ENCODE results near the gene CDK10. TPM values are rescaled to one million over a fixed set of nuclear protein-coding genes. Genes with fewer than 3 reads are reported as not detected.

Gene CDK10, protein sequence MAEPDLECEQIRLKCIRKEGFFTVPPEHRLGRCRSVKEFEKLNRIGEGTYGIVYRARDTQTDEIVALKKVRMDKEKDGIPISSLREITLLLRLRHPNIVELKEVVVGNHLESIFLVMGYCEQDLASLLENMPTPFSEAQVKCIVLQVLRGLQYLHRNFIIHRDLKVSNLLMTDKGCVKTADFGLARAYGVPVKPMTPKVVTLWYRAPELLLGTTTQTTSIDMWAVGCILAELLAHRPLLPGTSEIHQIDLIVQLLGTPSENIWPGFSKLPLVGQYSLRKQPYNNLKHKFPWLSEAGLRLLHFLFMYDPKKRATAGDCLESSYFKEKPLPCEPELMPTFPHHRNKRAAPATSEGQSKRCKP
- 37.0 and 45.8 TPM in 2 replicates for total RNA-seq

DNA sequence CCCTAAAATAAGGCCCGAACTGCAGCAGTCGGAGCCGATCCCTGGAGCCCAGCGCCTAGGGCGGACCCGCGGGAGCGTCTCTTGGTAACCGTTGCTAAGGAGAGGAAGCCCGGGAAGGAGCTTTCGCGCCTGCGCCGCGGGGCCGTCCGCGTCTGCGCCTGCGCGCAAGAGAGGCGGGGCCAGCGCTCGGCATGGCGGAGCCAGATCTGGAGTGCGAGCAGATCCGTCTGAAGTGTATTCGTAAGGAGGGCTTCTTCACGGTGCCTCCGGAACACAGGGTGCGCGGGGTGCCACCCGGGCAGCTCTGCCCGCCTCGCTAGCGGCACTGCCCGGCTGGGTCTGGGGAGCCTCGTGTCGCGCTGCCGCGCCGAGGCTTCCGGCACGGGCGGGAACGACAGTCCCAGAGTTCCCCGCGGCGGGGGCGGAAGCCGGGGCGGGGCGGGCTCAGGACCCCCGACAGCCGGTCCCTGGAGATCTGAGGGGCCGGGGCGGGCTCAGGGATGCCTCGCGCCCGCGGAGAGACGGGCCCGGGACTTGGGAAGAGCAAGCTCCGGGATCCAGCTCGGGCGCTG, at the start of gene CDK10:
TSS of gene CDK10 (plus strand) at position 170 of the 572 bp plus-strand sequence. CDS start at position 192, 22 bp downstream.

DNA sequence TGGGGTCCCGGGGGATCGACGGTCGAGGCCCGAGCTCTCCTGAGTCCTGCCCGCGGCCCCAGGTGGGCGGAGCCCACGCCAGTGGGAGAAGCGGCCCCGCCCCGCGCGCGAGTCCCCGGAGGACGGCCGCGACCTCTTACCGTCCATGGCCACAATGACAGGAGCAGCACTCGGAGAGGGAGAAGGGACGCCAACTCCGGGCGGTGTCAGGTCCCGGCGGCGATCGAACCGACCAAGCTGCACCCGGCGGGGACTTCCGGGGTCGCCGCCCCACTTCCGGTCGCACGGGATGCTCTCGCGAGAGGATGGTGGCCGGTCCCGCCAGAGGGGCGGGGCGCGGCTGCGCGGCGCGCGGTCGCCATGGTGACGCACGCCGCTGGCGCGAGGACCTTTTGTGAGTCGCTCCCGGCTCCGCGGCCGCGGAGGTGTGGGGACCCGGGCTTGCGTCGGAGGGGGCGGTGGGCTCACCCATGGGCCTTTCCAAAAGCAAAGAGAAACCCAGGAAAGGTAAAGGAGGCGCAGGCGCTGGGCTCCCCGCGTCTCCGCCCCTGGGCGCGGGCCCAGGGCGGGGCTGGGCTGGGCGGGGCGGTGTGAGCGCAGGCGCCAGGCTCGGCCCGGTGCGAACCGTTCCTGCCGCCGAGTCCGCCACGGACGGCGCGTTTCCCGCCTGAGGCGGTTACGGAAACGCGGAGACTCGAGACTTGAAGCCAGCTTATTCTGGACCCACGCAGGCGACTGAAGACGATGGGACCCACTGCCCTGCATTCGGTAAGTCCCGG, 28.9 kb upstream of the CDK10 start, which contains the start of the genes CHMP1A and SPATA33:
TSS of gene CHMP1A (minus strand) at position 267 of the 779 bp plus-strand sequence. CDS start at position 147, 120 bp downstream.
TSS of gene SPATA33 (plus strand) at position 395 of the 779 bp plus-strand sequence. CDS start at position 471, 76 bp downstream.

DNA sequence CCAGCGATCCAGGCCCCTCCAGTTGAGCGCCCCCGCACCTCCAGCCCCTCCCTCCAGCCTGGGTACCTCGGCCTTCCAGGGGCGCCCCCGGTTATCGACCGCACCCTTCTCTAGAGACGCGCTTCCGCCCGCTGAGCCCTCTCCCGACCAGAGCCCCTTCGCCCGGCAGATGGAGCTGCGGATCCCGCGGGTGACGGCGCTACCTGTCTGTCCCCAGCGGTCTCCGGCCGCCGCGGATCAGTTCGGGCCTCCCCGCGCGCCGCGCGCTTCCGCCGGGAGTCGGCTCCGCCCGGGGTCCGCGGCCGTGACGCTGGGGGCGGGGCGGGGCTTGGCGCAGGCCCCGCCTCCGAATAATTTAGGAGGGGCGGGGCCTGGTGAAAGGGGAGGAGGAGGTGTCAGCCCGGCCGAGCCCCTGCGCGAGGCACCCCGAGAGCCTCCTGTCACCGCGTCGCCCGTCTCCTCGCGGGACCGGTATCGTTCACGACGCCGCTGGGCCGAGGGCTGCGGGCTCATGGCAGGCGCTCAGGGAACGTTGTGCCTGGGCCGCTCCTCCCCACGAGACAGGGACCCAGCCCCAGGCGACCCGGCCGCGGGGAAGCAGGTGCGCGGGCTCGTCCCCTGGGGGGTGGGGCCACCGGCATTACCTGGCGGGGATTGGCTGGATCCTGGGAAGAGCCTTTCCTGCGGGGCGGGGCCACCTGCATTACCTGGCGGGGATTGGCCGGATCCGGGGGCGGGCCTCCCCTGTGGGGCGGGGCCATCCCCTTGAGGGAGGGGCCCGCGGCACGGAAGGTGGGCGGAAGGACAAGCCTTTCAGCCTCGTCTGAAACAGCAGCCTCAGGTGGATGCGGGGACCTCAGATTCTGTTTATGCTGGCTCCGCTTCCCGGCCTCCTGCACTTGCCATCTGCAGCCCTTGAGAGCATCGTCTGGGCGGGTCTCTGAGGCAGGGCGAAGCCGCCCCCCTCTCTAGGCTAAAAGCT, 15.2 kb downstream of the CDK10 start, which contains the start of gene SPATA2L:
TSS of gene SPATA2L (minus strand) at position 281 of the 982 bp plus-strand sequence. CDS start 473 bp downstream, outside the sequence.

DNA sequence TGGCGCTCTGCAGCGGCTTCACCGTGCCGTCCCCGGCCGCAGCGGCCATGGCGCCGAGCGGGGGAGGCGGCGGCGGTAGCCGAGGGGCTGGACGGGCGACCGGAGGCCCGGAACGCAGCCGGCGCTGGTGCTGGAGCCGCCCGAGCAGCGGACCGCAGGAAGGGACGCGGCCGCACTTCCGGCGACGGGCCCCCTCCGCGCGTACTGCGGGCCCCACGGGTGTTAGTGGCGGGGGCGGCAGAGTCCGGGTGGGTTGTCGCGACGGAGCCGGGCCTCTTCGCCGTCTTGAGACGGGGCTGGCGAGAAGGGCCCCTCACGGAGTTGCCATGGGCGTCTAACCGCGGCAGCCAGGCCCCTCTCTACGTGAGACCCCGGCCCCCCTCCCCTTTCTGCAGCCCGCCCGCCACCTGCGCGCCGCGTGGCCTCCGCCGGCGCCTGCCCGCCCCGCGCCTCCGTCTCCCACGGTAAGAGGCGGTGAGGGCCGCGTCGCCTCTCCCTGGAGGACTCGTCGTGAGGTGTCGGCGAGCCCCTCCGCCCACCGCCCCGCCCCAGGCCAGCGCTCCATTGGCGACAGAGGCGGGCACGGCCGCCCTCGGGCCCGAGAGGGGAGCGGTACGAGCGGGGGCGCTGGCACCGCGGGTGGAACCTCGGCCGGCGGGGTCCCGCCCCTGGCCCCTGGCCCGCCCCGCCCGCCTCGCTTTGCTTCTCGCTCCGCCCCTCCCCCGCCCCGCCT, 34.5 kb downstream of the CDK10 start, which contains the start of the genes VPS9D1 and ZNF276:
TSS of gene VPS9D1 (minus strand) at position 86 of the 733 bp plus-strand sequence. CDS start at position 49, 37 bp downstream.
TSS of gene ZNF276 (plus strand) at position 725 of the 733 bp plus-strand sequence. CDS start 104 bp downstream, outside the sequence.

Other genes starting within 250 kb of the CDK10 start
- gene ANKRD11, start 196.1 kb upstream of the CDK10 start, total RNA-seq, result 105 and 128 TPM in 2 replicates
- 111 and 119 TPM in 2 replicates for gene SPG7, start 178.3 kb upstream of the CDK10 start, total RNA-seq
- 2,315 and 2,453 TPM in 2 replicates for gene RPL13, start 126.0 kb upstream of the CDK10 start, total RNA-seq
- gene CPNE7, start 110.9 kb upstream of the CDK10 start, total RNA-seq, result 9.3 and 9.5 TPM in 2 replicates
- gene DPEP1, start 73.0 kb upstream of the CDK10 start, total RNA-seq, result 0.57 TPM in 1 of 2 replicates, not detected in the other
- gene CHMP1A, start 29.0 kb upstream of the CDK10 start, total RNA-seq, result 85.7 and 104 TPM in 2 replicates
- 3.8 and 4.7 TPM in 2 replicates for gene SPATA33, start 28.9 kb upstream of the CDK10 start, total RNA-seq
- 11.2 and 15.3 TPM in 2 replicates for gene SPATA2L, start 15.0 kb downstream of the CDK10 start, total RNA-seq
- gene VPS9D1, start 34.2 kb downstream of the CDK10 start, total RNA-seq, result 6.9 and 7.2 TPM in 2 replicates
- 24.1 and 24.9 TPM in 2 replicates for gene ZNF276, start 34.8 kb downstream of the CDK10 start, total RNA-seq
- gene FANCA, start 130.0 kb downstream of the CDK10 start, total RNA-seq, result 38.4 and 49.5 TPM in 2 replicates
- gene SPIRE2, start 141.8 kb downstream of the CDK10 start, total RNA-seq, result 1.2 and 2.2 TPM in 2 replicates
- 137 and 150 TPM in 2 replicates for gene TCF25, start 186.9 kb downstream of the CDK10 start, total RNA-seq
- 2.7 and 2.9 TPM in 2 replicates for gene MC1R, start 232.2 kb downstream of the CDK10 start, total RNA-seq
- 130 and 167 TPM in 2 replicates for gene TUBB3, start 236.7 kb downstream of the CDK10 start, total RNA-seq